Measurements from ENCODE around the gene RBM20. TPM values are rescaled to one million over a fixed set of nuclear protein-coding genes. Genes with fewer than 3 reads are reported as not detected.

Gene RBM20
- total RNA-seq, 1 experiment from 2014 or later, result 0.11 TPM

DNA sequence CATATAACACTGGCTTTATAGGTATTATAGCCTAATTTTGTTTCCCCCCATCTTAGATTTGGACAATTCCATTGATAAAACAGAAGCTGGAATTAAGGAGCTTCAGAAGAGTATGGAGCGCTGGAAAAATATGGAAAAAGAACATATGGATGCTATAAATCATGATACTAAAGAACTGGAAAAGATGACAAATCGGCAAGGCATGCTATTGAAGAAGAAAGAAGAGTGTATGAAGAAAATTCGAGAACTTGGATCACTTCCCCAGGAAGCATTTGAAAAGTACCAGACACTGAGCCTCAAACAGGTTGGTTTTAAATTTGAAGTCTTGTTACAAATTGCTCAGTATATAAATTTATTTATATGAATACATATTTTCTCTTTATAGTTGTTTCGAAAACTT is 42.6 kb upstream of the RBM20 start:
- intact Hi-C loops (cut with micrococcal nuclease; ENCODE audit: unreplicated experiment), result no loop called here
- H3K4me2 ChIP-seq, result no peak overlapping the region
- peaks cover 7% of the 10 kb centered on the region; the same call in 1 of the 2 replicates for H3F3A ChIP-seq (ENCODE audit: insufficient read depth, low read depth)
- POLR2A ChIA-PET (ENCODE audit: unreplicated experiment), result no interaction called here
- no peaks in the 10 kb centered on the region for H3K79me2 ChIP-seq (ENCODE audit: low read depth)
- no peaks in the 10 kb centered on the region for H3K9me2 ChIP-seq (ENCODE audit: insufficient read depth)
- no peak overlapping the region for H2AFZ ChIP-seq
- no peak for TF ChIP-seq EZH2 (IDR thresholded peaks at IDR 0.05; ENCODE audit: low read depth)
- TF ChIP-seq, protein P1, sequence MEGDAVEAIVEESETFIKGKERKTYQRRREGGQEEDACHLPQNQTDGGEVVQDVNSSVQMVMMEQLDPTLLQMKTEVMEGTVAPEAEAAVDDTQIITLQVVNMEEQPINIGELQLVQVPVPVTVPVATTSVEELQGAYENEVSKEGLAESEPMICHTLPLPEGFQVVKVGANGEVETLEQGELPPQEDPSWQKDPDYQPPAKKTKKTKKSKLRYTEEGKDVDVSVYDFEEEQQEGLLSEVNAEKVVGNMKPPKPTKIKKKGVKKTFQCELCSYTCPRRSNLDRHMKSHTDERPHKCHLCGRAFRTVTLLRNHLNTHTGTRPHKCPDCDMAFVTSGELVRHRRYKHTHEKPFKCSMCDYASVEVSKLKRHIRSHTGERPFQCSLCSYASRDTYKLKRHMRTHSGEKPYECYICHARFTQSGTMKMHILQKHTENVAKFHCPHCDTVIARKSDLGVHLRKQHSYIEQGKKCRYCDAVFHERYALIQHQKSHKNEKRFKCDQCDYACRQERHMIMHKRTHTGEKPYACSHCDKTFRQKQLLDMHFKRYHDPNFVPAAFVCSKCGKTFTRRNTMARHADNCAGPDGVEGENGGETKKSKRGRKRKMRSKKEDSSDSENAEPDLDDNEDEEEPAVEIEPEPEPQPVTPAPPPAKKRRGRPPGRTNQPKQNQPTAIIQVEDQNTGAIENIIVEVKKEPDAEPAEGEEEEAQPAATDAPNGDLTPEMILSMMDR (conservative IDR thresholded peaks at IDR 0.05), result no peak
- no TSS peak for BruUV-seq (replicated peaks)
- H3K4me1 ChIP-seq (replicated peaks; ENCODE audit: insufficient read depth), result no peaks in the 10 kb centered on the region
- no peaks in the 10 kb centered on the region for H4K20me1 ChIP-seq (ENCODE audit: insufficient read depth)
- CTCF ChIA-PET, result no interaction called here
- no peak overlapping the region for H3K27ac ChIP-seq
- H3K4me3 ChIP-seq, result no peak overlapping the region
- no peak for DNase-seq
- H3K9me3 ChIP-seq (ENCODE audit: insufficient read depth, low read depth), result no peaks in the 10 kb centered on the region
- 0 out of 2 replicates have a peak, but pooled peaks cover 16% of the 10 kb centered on the region for H3K36me3 ChIP-seq (ENCODE audit: low read depth)
- H3K27me3 ChIP-seq (ENCODE audit: insufficient read depth, low read depth), result no peaks in the 10 kb centered on the region

DNA sequence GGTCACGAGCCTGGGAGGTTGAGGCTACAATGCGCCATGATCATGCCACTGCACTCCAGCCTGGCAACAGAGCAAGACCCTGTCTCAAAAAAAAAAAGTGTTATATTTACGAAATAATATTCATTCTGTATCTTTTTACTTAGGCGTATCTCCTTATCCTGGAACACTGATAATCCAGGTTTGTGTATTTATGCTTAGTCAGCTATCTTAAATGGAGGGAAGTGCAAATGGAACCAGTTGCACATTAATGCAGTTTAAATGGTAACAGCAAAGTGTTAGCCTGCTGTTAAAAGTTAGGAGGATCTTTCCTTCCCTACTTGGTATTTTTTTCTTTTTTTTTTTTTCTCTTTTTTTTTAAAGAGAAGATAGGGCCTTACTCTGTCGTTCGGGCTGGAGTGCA is 36.0 kb upstream of the RBM20 start:
- intact Hi-C loops (cut with micrococcal nuclease; ENCODE audit: unreplicated experiment), result no loop called here
- no peaks in the 10 kb centered on the region for H4K20me1 ChIP-seq (ENCODE audit: insufficient read depth)
- H3K27ac ChIP-seq, result no peak overlapping the region
- POLR2A ChIA-PET (ENCODE audit: unreplicated experiment), result no interaction called here
- no peaks in the 10 kb centered on the region for H3K79me2 ChIP-seq (ENCODE audit: low read depth)
- H3K27me3 ChIP-seq (ENCODE audit: insufficient read depth, low read depth), result no peaks in the 10 kb centered on the region
- peaks cover 13% of the 10 kb centered on the region; the same call in 1 of the 2 replicates for H3F3A ChIP-seq (ENCODE audit: insufficient read depth, low read depth)
- TF ChIP-seq EZH2 (IDR thresholded peaks at IDR 0.05; ENCODE audit: low read depth), result no peak
- TF ChIP-seq, protein P1 (conservative IDR thresholded peaks at IDR 0.05), result no peak
- 0 out of 2 replicates have a peak, but pooled peaks cover 8% of the 10 kb centered on the region for H3K36me3 ChIP-seq (ENCODE audit: low read depth)
- no peak overlapping the region for H3K4me3 ChIP-seq
- no peak overlapping the region for H3K4me2 ChIP-seq
- BruUV-seq (replicated peaks), result no TSS peak
- H3K9me2 ChIP-seq (ENCODE audit: insufficient read depth), result no peaks in the 10 kb centered on the region
- no peaks in the 10 kb centered on the region for H3K9me3 ChIP-seq (ENCODE audit: insufficient read depth, low read depth)
- H2AFZ ChIP-seq, result no peak overlapping the region
- 0 out of 2 replicates have a peak, but pooled peaks cover 6% of the 10 kb centered on the region for H3K4me1 ChIP-seq (replicated peaks; ENCODE audit: insufficient read depth)
- CTCF ChIA-PET, result no interaction called here
- DNase-seq, result no peak

DNA sequence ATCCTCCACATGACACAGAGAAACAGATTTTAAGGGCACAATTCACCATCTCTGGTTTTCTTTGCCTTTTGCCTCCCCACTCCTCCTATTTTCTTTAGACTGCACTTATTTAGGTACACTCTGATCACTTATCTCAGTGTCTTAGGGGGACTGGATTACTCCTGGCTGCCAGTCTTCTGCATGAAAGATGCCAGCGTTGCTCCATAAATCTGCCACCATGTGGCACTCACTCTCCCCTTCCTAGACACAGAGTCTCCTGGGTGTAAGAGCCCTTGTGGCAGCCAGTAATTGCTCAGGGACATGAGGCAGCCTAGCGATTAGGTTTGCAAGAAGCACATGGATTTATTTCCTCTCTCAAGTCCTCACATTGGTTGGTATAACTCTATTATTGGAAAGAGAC is 34.5 kb upstream of the RBM20 start:
- DNase-seq, result no peak
- H3K9me3 ChIP-seq (ENCODE audit: insufficient read depth, low read depth), result no peaks in the 10 kb centered on the region
- CTCF ChIA-PET, result no interaction called here
- POLR2A ChIA-PET (ENCODE audit: unreplicated experiment), result no interaction called here
- peaks cover 13% of the 10 kb centered on the region; the same call in 1 of the 2 replicates for H3F3A ChIP-seq (ENCODE audit: insufficient read depth, low read depth)
- no peak overlapping the region for H3K27ac ChIP-seq
- no TSS peak for BruUV-seq (replicated peaks)
- no peak overlapping the region for H3K4me2 ChIP-seq
- 0 out of 2 replicates have a peak, but pooled peaks cover 6% of the 10 kb centered on the region for H3K4me1 ChIP-seq (replicated peaks; ENCODE audit: insufficient read depth)
- H4K20me1 ChIP-seq (ENCODE audit: insufficient read depth), result no peaks in the 10 kb centered on the region
- H2AFZ ChIP-seq, result no peak overlapping the region
- no peaks in the 10 kb centered on the region for H3K79me2 ChIP-seq (ENCODE audit: low read depth)
- no peaks in the 10 kb centered on the region for H3K27me3 ChIP-seq (ENCODE audit: insufficient read depth, low read depth)
- no peaks in the 10 kb centered on the region for H3K9me2 ChIP-seq (ENCODE audit: insufficient read depth)
- H3K4me3 ChIP-seq, result no peak overlapping the region
- intact Hi-C loops (cut with micrococcal nuclease; ENCODE audit: unreplicated experiment), result loop anchor here (1.0 to 5.0 kb wide), 5 partner anchors 63 to 1528 kb away; no protein-coding TSS in a partner anchor
- no peak for TF ChIP-seq EZH2 (IDR thresholded peaks at IDR 0.05; ENCODE audit: low read depth)
- TF ChIP-seq, protein P1 (conservative IDR thresholded peaks at IDR 0.05), result no peak
- H3K36me3 ChIP-seq (ENCODE audit: low read depth), result 0 out of 2 replicates have a peak, but pooled peaks cover 8% of the 10 kb centered on the region

Measured in PC-9 (cell line).